Measurements from ENCODE around the gene IREB2. TPM values are rescaled to one million over a fixed set of nuclear protein-coding genes. Genes with fewer than 3 reads are reported as not detected.
A peak's percentile ranks its signal among the peaks of the same experiment; 100 is the strongest.
"Not testable (repeated sequence)": the region's sequence is repeated elsewhere in the genome, so short reads cannot be mapped to it uniquely, and the experiment has no call there.

The IREB2 gene
- total RNA-seq, 1 donor from 2014 or later, result 84.9 TPM

- no peaks in the 10 kb centered on the region for H3K9me3 Mint-ChIP-seq
- H3K36me3 Mint-ChIP-seq, result no peaks in the 10 kb centered on the region
- H3K27ac Mint-ChIP-seq, result no peak overlapping the region
- no peak for DNase-seq (ENCODE audit: low spot score in 2 of 2, unreplicated experiment in 2 of 2)
- H3K4me1 Mint-ChIP-seq, result peaks cover 1% of the 10 kb centered on the region
- no peak for TF ChIP-seq CTCF (IDR thresholded peaks at IDR 0.05; ENCODE audit: unreplicated experiment)
- H3K4me3 Mint-ChIP-seq, result no peak overlapping the region
- H3K27me3 Mint-ChIP-seq (ENCODE audit: low read depth), result no peaks in the 10 kb centered on the region
These were observed 98.1 kb downstream of the IREB2 start for GRCh38 chr15:78536134-78536533.

- Mint-ChIP-seq H3K27me3 (ENCODE audit: low read depth) (no peaks in the 10 kb centered on the region), H3K36me3 (peaks cover 3% of the 10 kb centered on the region), H3K9me3 (no peaks in the 10 kb centered on the region), H3K4me3 (no peak overlapping the region), H3K27ac (peak overlapping the region; percentile 23), H3K4me1 (peaks cover 13% of the 10 kb centered on the region)
- no peak for DNase-seq (ENCODE audit: low spot score in 2 of 2, unreplicated experiment in 2 of 2)
- TF ChIP-seq CTCF (IDR thresholded peaks at IDR 0.05; ENCODE audit: unreplicated experiment), result no peak
These were observed 99.4 kb downstream of the IREB2 start for GRCh38 chr15:78537266-78537905.

- Mint-ChIP-seq H3K27ac (no peak overlapping the region), H3K36me3 (peaks cover 7% of the 10 kb centered on the region), H3K4me1 (peaks cover 16% of the 10 kb centered on the region), H3K27me3 (ENCODE audit: low read depth) (no peaks in the 10 kb centered on the region), H3K9me3 (no peaks in the 10 kb centered on the region), H3K4me3 (peak overlapping the region; percentile 11)
- DNase-seq (ENCODE audit: low spot score in 2 of 2, unreplicated experiment in 2 of 2), result no peak
- TF ChIP-seq CTCF (IDR thresholded peaks at IDR 0.05; ENCODE audit: unreplicated experiment), result no peak
These were observed 100.3 kb downstream of the IREB2 start for GRCh38 chr15:78538358-78538757.

- peaks cover 10% of the 10 kb centered on the region for H3K36me3 Mint-ChIP-seq
These were observed 101.6 kb downstream of the IREB2 start for GRCh38 chr15:78539464-78540140.

GRCh38 chr15:78540141-78540870, 102.3 kb downstream of the IREB2 start, which contains the start of gene PSMA4:
Gene PSMA4 (plus strand): TSS chr15:78540444. CDS start chr15:78541928, 1,484 bp downstream.
- Mint-ChIP-seq H3K27me3 (ENCODE audit: low read depth) (no peaks in the 10 kb centered on the region), H3K4me1 (peaks cover 16% of the 10 kb centered on the region), H3K9me3 (no peaks in the 10 kb centered on the region), H3K36me3 (peaks cover 14% of the 10 kb centered on the region), H3K4me3 (peak within 1 kb of the TSS; percentile 95), H3K27ac (peak within 1 kb of the TSS; percentile 98)
- no peak for TF ChIP-seq CTCF (IDR thresholded peaks at IDR 0.05; ENCODE audit: unreplicated experiment)
- DNase-seq (ENCODE audit: low spot score in 2 of 2, unreplicated experiment in 2 of 2), result peak; percentile 86 to 95

More at GRCh38 chr15:78539464-78540140, 101.6 kb downstream of the IREB2 start:
- Mint-ChIP-seq H3K4me3 (peak overlapping the region; percentile 95), H3K27ac (peak overlapping the region; percentile 98), H3K4me1 (peaks cover 16% of the 10 kb centered on the region)
- not testable (repeated sequence) for H3K9me3 Mint-ChIP-seq; H3K27me3 Mint-ChIP-seq (ENCODE audit: low read depth); DNase-seq (ENCODE audit: low spot score in 2 of 2, unreplicated experiment in 2 of 2)

All from mesothelial cell of epicardium (in vitro differentiated cells).